Measurements from ENCODE around the gene COX14. TPM values are rescaled to one million over a fixed set of nuclear protein-coding genes. Genes with fewer than 3 reads are reported as not detected.
A peak's percentile ranks its signal among the peaks of the same experiment; 100 is the strongest.

COX14 gene
- total RNA-seq, 4 donors from 2014 or later = 29.4 to 45.5 (median 34.6) TPM

- Histone ChIP-seq H3K36me3 (peaks cover 67% of the 10 kb centered on the region), H3K27me3 (no peaks in the 10 kb centered on the region), H3K4me3 (no peak overlapping the region), H3K4me1 (no peaks in the 10 kb centered on the region), H3K9me3 (no peaks in the 10 kb centered on the region), H3K27ac (no peak overlapping the region)
- no peak for DNase-seq (ENCODE audit: low spot score in 2 of 2)
- TF ChIP-seq POLR2A (IDR thresholded peaks at IDR 0.05) = no peak
- TF ChIP-seq CTCF (IDR thresholded peaks at IDR 0.05) = no peak
- TF ChIP-seq POLR2AphosphoS5 (IDR thresholded peaks at IDR 0.05) = no peak
- TF ChIP-seq EP300 (IDR thresholded peaks at IDR 0.05) = no peak
- WGBS = 87% methylated on average over 2 of the region's 2 CpGs
Measured at GRCh38 chr12:50123203-50123602, 11.2 kb downstream of the COX14 start.

- WGBS = 50% methylated on average over 2 of the region's 2 CpGs
- Histone ChIP-seq H3K4me1 (no peaks in the 10 kb centered on the region), H3K9me3 (no peaks in the 10 kb centered on the region), H3K4me3 (no peak overlapping the region), H3K27ac (no peak overlapping the region), H3K36me3 (peaks cover 57% of the 10 kb centered on the region), H3K27me3 (no peaks in the 10 kb centered on the region)
- DNase-seq (ENCODE audit: low spot score in 2 of 2) = no peak
- TF ChIP-seq POLR2AphosphoS5 (IDR thresholded peaks at IDR 0.05) (no peak), CTCF (IDR thresholded peaks at IDR 0.05) (no peak), POLR2A (IDR thresholded peaks at IDR 0.05) (no peak), EP300 (IDR thresholded peaks at IDR 0.05) (no peak)
Measured at GRCh38 chr12:50127546-50127945, 15.5 kb downstream of the COX14 start.

- WGBS = 60% methylated on average over 4 of the region's 4 CpGs
- Histone ChIP-seq H3K36me3 (peaks cover 61% of the 10 kb centered on the region), H3K4me3 (no peak overlapping the region), H3K9me3 (no peaks in the 10 kb centered on the region), H3K4me1 (no peaks in the 10 kb centered on the region), H3K27ac (no peak overlapping the region), H3K27me3 (no peaks in the 10 kb centered on the region)
- DNase-seq (ENCODE audit: low spot score in 2 of 2) = no peak
- TF ChIP-seq CTCF (IDR thresholded peaks at IDR 0.05) = no peak
Measured at GRCh38 chr12:50129290-50129689, 17.3 kb downstream of the COX14 start.

GRCh38 chr12:50132505-50133135, 20.6 kb downstream of the COX14 start:
- H3K4me1 ChIP-seq = peaks cover 3% of the 10 kb centered on the region
- peaks cover 73% of the 10 kb centered on the region for H3K36me3 ChIP-seq
- no peak for DNase-seq (ENCODE audit: low spot score in 2 of 2)
- H3K27me3 ChIP-seq = no peaks in the 10 kb centered on the region
- H3K4me3 ChIP-seq = no peak overlapping the region
- no peaks in the 10 kb centered on the region for H3K9me3 ChIP-seq
- no peak overlapping the region for H3K27ac ChIP-seq
- TF ChIP-seq CTCF (IDR thresholded peaks at IDR 0.05) = peak in 1 of 2 donors; percentile 32
- no peak for TF ChIP-seq POLR2A (IDR thresholded peaks at IDR 0.05)
- 96% methylated on average over 2 of the region's 2 CpGs for WGBS

- Histone ChIP-seq H3K9me3 (no peaks in the 10 kb centered on the region), H3K27me3 (no peaks in the 10 kb centered on the region), H3K4me3 (no peak overlapping the region), H3K4me1 (no peaks in the 10 kb centered on the region), H3K27ac (no peak overlapping the region), H3K36me3 (peaks cover 22% of the 10 kb centered on the region)
- TF ChIP-seq CTCF (IDR thresholded peaks at IDR 0.05) (no peak), EP300 (IDR thresholded peaks at IDR 0.05) (no peak), POLR2AphosphoS5 (IDR thresholded peaks at IDR 0.05) (no peak), POLR2A (IDR thresholded peaks at IDR 0.05) (no peak)
- no peak for DNase-seq (ENCODE audit: low spot score in 2 of 2)
- 85% methylated on average over 8 of the region's 8 CpGs for WGBS
Measured at GRCh38 chr12:50142993-50143392, 31.0 kb downstream of the COX14 start.

Measured in suprapubic skin (tissue), 4 donors.